GM13977 (cell line): ENCODE data around the gene MEN1.

ENCODE experiments used
- DNase-seq: peaks from one replicate; pipeline ENCODE4 v3.0.0; 2012; ENCODE audit warnings: low spot score
- in situ Hi-C: fragments of 300-500 bp; cut with MboI; formaldehyde crosslinking; loops from one replicate; pipeline ENCODE4 v1.12.0; 2022; ENCODE audit warnings: low sequenced_read_pairs, low pct_unique_long_range_greater_than_20kb, mixed read lengths, inconsistent platforms; ENCODE audit not compliant: unreplicated experiment
- TF ChIP-seq, protein P1 (sequence below): IDR thresholded peaks from 2 replicates; pipeline ENCODE4 v1.5.1; 2012; ENCODE audit warnings: mild to moderate bottlenecking, control low read depth; ENCODE audit not compliant: insufficient read depth; ENCODE audit errors: extremely low read depth, missing control alignments

MEN1 gene

DNA sequence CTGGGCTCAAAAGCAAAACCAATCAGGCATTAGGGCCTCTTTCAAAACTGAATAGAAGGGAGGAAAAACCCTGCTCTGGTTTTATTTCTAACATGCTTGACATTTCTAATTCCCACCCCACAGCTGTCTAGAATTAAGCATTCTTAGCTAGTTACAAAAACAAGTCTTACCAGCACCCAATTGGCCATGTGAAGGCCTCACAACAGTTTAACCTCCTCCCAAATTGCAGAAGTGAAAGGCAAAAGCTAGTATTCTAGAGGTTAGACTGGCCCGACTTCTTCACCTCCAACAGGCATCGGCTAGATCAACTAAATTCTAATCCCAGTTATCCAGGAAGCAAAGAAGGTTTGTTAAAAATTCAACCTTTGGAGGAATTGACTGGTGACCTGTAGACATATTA, 38.5 kb downstream of the MEN1 start:
- peak; percentile 50 for DNase-seq
- in situ Hi-C loops: no loop called here
- TF ChIP-seq, protein P1, sequence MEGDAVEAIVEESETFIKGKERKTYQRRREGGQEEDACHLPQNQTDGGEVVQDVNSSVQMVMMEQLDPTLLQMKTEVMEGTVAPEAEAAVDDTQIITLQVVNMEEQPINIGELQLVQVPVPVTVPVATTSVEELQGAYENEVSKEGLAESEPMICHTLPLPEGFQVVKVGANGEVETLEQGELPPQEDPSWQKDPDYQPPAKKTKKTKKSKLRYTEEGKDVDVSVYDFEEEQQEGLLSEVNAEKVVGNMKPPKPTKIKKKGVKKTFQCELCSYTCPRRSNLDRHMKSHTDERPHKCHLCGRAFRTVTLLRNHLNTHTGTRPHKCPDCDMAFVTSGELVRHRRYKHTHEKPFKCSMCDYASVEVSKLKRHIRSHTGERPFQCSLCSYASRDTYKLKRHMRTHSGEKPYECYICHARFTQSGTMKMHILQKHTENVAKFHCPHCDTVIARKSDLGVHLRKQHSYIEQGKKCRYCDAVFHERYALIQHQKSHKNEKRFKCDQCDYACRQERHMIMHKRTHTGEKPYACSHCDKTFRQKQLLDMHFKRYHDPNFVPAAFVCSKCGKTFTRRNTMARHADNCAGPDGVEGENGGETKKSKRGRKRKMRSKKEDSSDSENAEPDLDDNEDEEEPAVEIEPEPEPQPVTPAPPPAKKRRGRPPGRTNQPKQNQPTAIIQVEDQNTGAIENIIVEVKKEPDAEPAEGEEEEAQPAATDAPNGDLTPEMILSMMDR: no peak

DNA sequence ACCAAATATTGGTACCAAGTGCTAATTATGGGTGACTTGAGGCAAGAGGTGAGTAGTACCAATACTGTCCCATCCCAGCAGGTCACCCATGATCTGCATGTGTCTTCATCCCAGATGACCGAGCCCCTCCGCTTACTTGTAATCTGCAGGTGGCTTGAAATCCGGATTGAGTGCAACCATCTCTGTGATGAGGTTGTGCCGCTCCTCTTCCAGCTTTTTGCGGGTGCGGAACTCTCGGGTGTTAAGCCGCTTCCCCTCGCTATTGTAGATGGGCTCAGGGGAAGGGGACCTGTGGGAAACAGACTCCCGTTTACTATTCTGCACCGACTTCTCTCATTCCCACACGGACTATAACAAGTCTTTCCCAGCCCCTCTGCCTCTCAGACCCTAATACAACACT, 40.2 kb downstream of the MEN1 start:
- in situ Hi-C loops: no loop called here
- no peak for DNase-seq
- TF ChIP-seq, protein P1: no peak

DNA sequence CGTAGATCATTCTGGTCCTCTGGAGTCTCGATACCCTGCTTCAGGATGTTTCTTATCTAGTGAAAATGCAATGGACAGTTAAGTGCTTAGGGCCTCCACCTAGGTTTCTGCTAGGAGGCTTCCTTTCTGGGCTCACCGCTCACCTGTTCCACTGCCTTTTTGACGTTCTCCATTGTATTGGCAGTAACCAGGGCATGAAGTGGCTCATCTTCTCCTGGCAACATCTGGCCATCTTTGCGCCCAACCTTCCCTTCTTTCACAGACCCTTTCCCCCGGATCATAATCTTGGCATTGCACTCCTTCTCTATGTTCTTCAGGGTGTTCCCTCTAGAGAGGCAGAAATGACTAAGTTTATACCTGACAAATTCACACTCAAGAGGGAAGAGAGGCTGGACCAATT, 41.1 kb downstream of the MEN1 start:
- TF ChIP-seq, protein P1: no peak
- DNase-seq: no peak
- in situ Hi-C loops: no loop called here

DNA sequence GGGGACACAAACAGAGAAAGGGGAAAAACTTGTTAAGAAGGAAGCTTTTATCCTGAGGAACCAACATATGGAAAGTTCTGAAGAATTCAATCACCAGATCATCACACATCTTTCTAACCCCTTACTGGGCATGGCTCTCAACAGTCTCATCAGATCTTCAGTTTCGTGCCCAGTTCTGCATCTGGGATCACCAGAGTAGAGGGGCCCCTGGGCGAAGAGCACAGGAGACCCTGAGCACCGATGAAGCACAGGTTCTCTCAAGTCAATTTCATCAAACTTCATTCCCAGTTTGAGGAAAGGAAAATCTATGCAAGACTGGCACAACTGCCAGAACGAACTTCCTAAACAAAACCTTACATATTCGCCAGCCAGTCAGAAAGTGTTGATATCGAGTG, 42.1 kb downstream of the MEN1 start:
- TF ChIP-seq, protein P1: no peak
- no peak for DNase-seq
- in situ Hi-C loops: no loop called here

DNA sequence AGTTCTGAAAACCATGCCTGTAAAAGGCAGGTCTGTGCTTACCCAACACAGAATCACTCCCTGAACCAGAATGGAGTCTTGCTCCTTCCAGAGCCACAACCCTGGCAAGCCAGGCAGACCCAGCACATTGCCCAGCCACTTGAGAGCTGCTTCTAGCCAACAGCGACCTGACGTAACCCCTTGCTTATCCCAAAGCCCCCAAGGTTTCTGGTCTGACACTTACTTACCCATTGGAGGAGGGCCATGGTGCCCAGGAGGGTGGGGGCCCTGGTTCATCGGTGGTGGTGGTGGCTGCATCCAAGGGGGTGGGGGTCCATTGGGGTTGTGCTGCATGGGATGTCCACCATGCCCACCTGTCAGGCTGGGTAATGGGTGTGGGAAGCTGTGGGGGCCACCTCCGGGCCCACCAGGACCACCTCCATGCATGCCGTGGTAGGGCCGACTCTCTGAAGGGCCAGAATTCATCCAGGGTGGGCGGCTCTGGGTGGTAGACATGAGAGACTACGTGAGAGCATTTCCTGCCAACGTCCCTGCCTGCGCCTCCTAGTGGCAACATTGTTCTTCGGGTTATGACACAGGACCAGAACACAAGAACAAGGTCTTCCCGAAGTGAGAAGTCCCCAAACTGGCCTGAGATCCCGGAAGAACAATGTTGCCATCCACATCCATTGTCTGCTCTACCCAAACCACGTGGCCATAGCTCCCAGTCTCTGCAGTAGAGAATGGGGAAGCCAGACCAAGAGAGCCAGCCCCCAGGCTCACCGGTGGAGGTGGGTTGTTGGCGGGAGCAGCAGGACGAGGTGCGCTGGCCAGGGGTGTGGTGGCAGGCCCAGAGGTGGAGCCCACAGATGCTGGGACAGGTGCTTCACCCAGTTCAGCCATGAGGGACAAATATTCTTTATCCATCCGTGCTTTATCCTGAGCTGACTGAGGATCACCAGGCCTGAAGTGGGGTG, 42.7 kb downstream of the MEN1 start:
- peak; percentile 58 for DNase-seq
- in situ Hi-C loops: no loop called here
- TF ChIP-seq, protein P1: peak; percentile 75

DNA sequence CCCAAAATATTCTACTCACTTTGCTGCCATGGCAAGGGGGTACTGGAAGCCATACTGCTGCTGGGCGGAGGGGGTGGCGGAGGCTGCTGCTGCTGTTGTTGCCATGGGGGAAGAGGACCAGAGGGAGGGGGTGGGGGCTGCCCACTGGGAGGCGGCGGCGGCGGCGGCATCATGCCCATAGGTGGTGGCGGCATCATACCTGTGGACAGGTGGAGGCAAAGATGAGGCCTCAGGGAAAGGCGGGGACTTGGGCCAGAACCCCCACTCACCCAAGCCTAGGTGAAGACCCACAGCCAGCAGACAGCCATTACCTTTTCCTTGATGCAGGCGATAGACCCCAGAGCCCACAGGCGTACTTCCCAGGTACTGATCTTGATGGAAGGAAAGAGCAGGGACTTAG, 43.5 kb downstream of the MEN1 start:
- TF ChIP-seq, protein P1: no peak
- no peak for DNase-seq
- in situ Hi-C loops: no loop called here
